Upper lobe of left lung (tissue), 6 donors: ENCODE measurements around the gene MPC1. TPM values are rescaled to one million over a fixed set of nuclear protein-coding genes. Genes with fewer than 3 reads are reported as not detected.
A peak's percentile ranks its signal among the peaks of the same experiment; 100 is the strongest.

ENCODE experiments used
- ATAC-seq, 2 donors: fragments of 200-7000 bp; cut with Tn5 transposase; one replicate each; pipeline ENCODE4 v1.9.1; 2022; ENCODE audit warnings: mild to moderate bottlenecking in 2 of 2, moderate library complexity in 2 of 2; ENCODE audit not compliant: low FRiP score in 2 of 2
- DNase-seq, 2 donors: peaks; one replicate each; pipeline ENCODE4 v3.0.0-alpha.2; 2019 to 2020
- H3K27ac ChIP-seq, 4 donors: fragments of 200-600 bp; sonication (generic); one replicate each; pipeline ENCODE4 v1.5.1; 2016 to 2019
- H3K27me3 ChIP-seq, 4 donors: fragments of 200-600 bp; sonication (generic); one replicate each; pipeline ENCODE4 v1.5.1; 2017 to 2019
- H3K36me3 ChIP-seq, 4 donors: fragments of 200-600 bp; sonication (generic); one replicate each; pipeline ENCODE4 v1.5.1; 2016 to 2019
- H3K4me1 ChIP-seq, 4 donors: fragments of 200-600 bp; sonication (generic); one replicate each; pipeline ENCODE4 v1.5.1; 2018 to 2019
- H3K4me3 ChIP-seq, 4 donors: fragments of 200-600 bp; sonication (generic); one replicate each; pipeline ENCODE4 v1.5.1; 2017 to 2019; ENCODE audit warnings: mild to moderate bottlenecking in 2 of 4, moderate library complexity in 1 of 4
- H3K9me3 ChIP-seq, 4 donors: fragments of 200-600 bp; sonication (generic); one replicate each; pipeline ENCODE4 v1.5.1; 2018 to 2019
- CTCF ChIP-seq, 6 experiments: fragments of 450-650 bp in 4 of 6; fragments of 200-600 bp in 2 of 6; sonication (generic) in 2 of 6; IDR thresholded peaks; one replicate each; pipeline ENCODE4 v1.5.1; 2016 to 2019; ENCODE audit warnings: antibody characterized with exemption in 6 of 6
- EP300 ChIP-seq, 4 donors: sonication (generic); formaldehyde crosslinking; IDR thresholded peaks; one replicate each; pipeline ENCODE4 v1.5.1; 2017; ENCODE audit warnings: antibody characterized with exemption in 4 of 4, control low read depth in 2 of 4
- POLR2A ChIP-seq, 4 donors: fragments of 450-650 bp; IDR thresholded peaks; one replicate each; pipeline ENCODE4 v1.5.1; 2016 to 2017; ENCODE audit warnings: antibody characterized with exemption in 4 of 4, mild to moderate bottlenecking in 2 of 4
- POLR2AphosphoS5 ChIP-seq, 2 donors: sonication (generic); formaldehyde crosslinking; IDR thresholded peaks; one replicate each; pipeline ENCODE4 v1.5.1; 2017; ENCODE audit warnings: antibody characterized with exemption in 2 of 2
- WGBS, 2 donors: methylation state at CpG; one replicate each; pipeline ENCODE4 v1.1.5; 2017 to 2018; 5-methylcytosine and 5-hydroxymethylcytosine counted together
- total RNA-seq, 6 donors: library from RNA; depleted of rRNA in 4 of 6; stranded (reverse); fragments of >200 nt in 4 of 6; gene quantifications; one replicate each; pipeline versions ENCODE4 v1.1.0 to v1.2.1, GENCODE V29; 2016 to 2021
- donor health status: DM: no; HTN: no; CAD: no; lungs with moderate emphysema.
- donor health status: DM: no; HTN: yes; CAD: no; lungs with severe emphysema.

Gene MPC1
- total RNA-seq, 6 donors from 2014 or later: 17.8 to 74.2 (median 50.7) TPM

GRCh38 chr6:166325383-166326042, 57.2 kb downstream of the MPC1 start:
- 86 to 87% methylated on average over 6 of the region's 6 CpGs for WGBS, 2 donors
- H3K36me3 ChIP-seq: peaks cover 33 to 86% (median 35%) of the 10 kb centered on the region in 4 donors
- no peak for TF ChIP-seq POLR2AphosphoS5 (IDR thresholded peaks at IDR 0.05)
- TF ChIP-seq POLR2A (IDR thresholded peaks at IDR 0.05): no peak
- TF ChIP-seq EP300 (IDR thresholded peaks at IDR 0.05): no peak
- no peak overlapping the region for H3K4me3 ChIP-seq
- DNase-seq (peak in 1 of 2 donors; percentile 34), ATAC-seq (no peak)
- peaks cover 1 to 3% (median 3%) of the 10 kb centered on the region in 4 donors for H3K4me1 ChIP-seq
- H3K27me3 ChIP-seq: no peaks in the 10 kb centered on the region
- H3K27ac ChIP-seq: no peak overlapping the region
- H3K9me3 ChIP-seq: no peaks in the 10 kb centered on the region

- no peaks in the 10 kb centered on the region for H3K27me3 ChIP-seq
- no peaks in the 10 kb centered on the region for H3K9me3 ChIP-seq
- H3K27ac ChIP-seq: no peak overlapping the region
- TF ChIP-seq POLR2AphosphoS5 (IDR thresholded peaks at IDR 0.05) (no peak), EP300 (IDR thresholded peaks at IDR 0.05) (no peak), CTCF (IDR thresholded peaks at IDR 0.05) (no peak), POLR2A (IDR thresholded peaks at IDR 0.05) (no peak)
- ATAC-seq (no peak), DNase-seq (no peak)
- peaks cover 33 to 90% (median 42%) of the 10 kb centered on the region in 4 donors for H3K36me3 ChIP-seq
- H3K4me1 ChIP-seq: no peaks in the 10 kb centered on the region
- no peak overlapping the region for H3K4me3 ChIP-seq
- 88 to 89% methylated on average over 5 of the region's 5 CpGs for WGBS, 2 donors
Measured at GRCh38 chr6:166323395-166323794, 59.3 kb downstream of the MPC1 start.

GRCh38 chr6:166318649-166319600, 63.8 kb downstream of the MPC1 start:
- DNase-seq: no peak
- Histone ChIP-seq H3K4me3 (no peak overlapping the region), H3K27ac (no peak overlapping the region), H3K4me1 (no peaks in the 10 kb centered on the region), H3K36me3 (peaks cover 15 to 45% (median 23%) of the 10 kb centered on the region in 4 donors), H3K27me3 (no peaks in the 10 kb centered on the region), H3K9me3 (no peaks in the 10 kb centered on the region)
- TF ChIP-seq CTCF (IDR thresholded peaks at IDR 0.05) (no peak), POLR2A (IDR thresholded peaks at IDR 0.05) (no peak), POLR2AphosphoS5 (IDR thresholded peaks at IDR 0.05) (no peak), EP300 (IDR thresholded peaks at IDR 0.05) (no peak)
- 87 to 90% methylated on average over 18 of the region's 18 CpGs for WGBS, 2 donors
- ATAC-seq: peak in 1 of 2 donors; percentile 63

GRCh38 chr6:166318227-166318626, 64.5 kb downstream of the MPC1 start:
- Histone ChIP-seq H3K27ac (no peak overlapping the region), H3K27me3 (no peaks in the 10 kb centered on the region), H3K4me3 (no peak overlapping the region), H3K9me3 (no peaks in the 10 kb centered on the region), H3K36me3 (peaks cover 15 to 39% (median 20%) of the 10 kb centered on the region in 4 donors), H3K4me1 (no peaks in the 10 kb centered on the region)
- no peak for TF ChIP-seq EP300 (IDR thresholded peaks at IDR 0.05)
- TF ChIP-seq POLR2AphosphoS5 (IDR thresholded peaks at IDR 0.05): no peak
- TF ChIP-seq POLR2A (IDR thresholded peaks at IDR 0.05): no peak
- TF ChIP-seq CTCF (IDR thresholded peaks at IDR 0.05): no peak
- DNase-seq (peak in 1 of 2 donors; percentile 70), ATAC-seq (no peak)
- 78 to 89% methylated on average over 6 to 14 of the region's 14 CpGs for WGBS, 2 donors
